GM20000 (cell line): ENCODE results near the gene COX11.

Experiments used
- DNase-seq: peaks from one replicate; pipeline ENCODE4 v3.0.0; 2012; ENCODE audit warnings: low spot score
- TF ChIP-seq, protein P1 (sequence below): IDR thresholded peaks from 2 replicates; pipeline ENCODE4 v1.5.1; 2012; ENCODE audit warnings: mild to moderate bottlenecking, control low read depth; ENCODE audit errors: extremely low read depth, missing control alignments

The COX11 gene

DNA sequence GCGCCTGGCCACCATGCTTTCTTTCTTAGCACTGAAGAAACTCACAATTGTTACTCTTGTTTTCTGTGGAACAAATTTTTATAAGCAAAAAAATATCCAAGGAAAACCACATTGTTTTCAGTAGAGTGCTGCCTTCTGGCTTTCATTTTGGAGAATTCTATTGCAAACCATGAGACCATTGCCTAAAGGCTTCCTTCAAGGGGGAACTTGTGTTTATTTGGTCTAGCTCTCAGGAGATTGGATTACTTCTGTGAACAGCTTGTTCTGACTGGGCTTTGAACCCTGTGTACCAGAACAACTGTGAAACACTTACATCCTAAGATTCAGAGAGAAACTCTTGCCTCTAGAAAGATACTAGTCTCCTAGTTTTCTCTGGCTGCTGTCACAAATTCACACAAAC is 35.7 kb downstream of the COX11 start:
- no peak for DNase-seq
- TF ChIP-seq, protein P1, sequence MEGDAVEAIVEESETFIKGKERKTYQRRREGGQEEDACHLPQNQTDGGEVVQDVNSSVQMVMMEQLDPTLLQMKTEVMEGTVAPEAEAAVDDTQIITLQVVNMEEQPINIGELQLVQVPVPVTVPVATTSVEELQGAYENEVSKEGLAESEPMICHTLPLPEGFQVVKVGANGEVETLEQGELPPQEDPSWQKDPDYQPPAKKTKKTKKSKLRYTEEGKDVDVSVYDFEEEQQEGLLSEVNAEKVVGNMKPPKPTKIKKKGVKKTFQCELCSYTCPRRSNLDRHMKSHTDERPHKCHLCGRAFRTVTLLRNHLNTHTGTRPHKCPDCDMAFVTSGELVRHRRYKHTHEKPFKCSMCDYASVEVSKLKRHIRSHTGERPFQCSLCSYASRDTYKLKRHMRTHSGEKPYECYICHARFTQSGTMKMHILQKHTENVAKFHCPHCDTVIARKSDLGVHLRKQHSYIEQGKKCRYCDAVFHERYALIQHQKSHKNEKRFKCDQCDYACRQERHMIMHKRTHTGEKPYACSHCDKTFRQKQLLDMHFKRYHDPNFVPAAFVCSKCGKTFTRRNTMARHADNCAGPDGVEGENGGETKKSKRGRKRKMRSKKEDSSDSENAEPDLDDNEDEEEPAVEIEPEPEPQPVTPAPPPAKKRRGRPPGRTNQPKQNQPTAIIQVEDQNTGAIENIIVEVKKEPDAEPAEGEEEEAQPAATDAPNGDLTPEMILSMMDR, result no peak

DNA sequence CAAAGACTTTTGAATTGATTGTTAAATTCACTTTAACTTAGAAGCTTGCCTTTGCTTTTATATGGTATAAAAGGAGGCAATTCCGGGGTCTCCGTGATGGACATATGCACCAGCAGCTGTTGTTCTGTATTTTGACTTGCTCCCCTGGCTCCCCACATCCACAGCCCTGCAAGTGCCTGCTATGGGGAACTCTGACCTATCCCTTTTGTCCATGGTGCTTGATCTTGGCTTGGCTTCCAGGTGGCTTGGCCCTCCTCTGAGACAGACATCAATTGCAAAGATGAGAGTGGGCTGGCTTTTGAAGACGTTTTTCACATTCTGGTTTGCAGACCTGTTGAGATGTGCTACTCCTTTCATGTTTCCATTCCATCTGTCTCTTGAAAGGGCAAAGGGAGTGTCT is 40.9 kb downstream of the COX11 start:
- no peak for DNase-seq
- TF ChIP-seq, protein P1, result no peak

DNA sequence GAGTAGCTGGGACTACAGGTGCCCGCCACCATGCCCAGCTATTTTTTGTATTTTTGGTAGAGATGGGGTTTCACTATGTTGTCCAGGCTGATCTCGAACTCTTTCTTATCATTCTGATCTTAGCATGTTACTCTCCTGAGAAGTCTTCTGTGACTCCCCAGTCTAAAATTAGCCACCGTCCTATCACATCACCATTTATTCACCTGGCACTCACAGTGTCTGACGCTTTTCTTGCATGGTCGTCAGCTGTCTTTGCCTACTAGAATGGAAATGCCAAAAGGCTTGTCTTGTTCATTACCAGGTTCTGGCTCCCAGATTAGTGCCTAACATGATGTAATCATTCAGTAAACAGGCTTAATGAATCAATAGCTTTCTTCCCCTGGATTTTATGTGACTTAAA is 44.0 kb downstream of the COX11 start:
- TF ChIP-seq, protein P1, result no peak

DNA sequence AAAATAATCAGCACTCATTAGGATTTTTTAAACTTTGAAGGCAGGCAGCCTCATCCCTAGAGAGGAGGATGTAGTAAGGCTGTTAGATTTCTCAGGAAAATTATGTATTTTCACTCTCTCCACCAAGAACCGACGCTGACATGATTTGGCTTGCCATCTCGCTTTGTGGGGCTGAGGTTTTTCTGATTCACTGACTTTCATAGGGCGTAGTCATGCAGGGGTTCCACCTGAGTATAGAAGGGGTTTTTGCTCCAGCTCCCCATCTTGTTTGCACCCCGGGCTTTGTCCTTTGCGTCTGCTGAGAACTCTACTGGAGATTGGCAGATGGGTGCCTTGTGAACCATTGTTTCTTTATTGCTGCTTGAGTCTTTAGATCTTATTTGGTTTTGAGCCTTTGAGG is 47.6 kb downstream of the COX11 start:
- no peak for DNase-seq
- TF ChIP-seq, protein P1, result no peak

More for the DNA sequence above, 44.0 kb downstream of the COX11 start:
- no peak for DNase-seq

DNA sequence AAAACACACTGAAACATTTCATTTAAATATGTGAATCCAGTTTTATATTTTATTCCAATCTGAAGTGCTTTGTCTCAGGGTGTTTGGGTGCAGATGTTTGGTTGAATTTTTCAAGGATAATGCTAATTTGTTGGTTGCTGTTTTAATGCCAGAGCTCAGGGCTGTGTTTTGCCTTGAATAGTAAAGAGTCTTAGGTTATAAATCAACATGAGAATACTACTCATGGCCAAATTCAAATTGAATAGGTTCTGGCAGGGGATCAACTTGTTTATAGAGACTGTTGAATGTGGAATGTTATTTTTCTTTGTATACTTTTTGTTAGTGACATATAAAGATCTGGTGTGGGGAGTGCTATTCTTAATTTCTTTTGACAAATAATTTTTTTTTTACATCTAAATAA is 49.0 kb downstream of the COX11 start:
- no peak for DNase-seq
- TF ChIP-seq, protein P1, result no peak

DNA sequence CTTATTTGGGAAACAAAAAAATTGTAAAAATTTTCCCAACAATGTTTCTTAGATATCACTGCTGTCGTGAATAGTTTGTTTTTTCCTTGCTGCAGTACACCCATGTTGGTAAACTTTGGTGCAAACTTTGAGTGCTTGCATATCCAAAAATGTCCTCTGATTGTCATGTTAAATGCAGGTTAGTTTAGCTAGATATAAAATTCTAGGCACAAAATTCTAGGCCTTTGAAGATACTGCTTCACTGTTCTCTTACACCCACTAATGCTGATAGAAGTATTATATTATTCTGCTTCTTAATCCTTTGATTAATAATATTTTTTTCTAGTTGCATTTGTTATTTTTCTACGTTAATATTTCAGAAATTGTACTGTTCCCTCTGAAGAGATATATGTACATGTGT is 51.7 kb downstream of the COX11 start:
- no peak for DNase-seq
- TF ChIP-seq, protein P1, result no peak
